ENCODE data around the gene LIAS.
"Not testable (repeated sequence)": the region's sequence is repeated elsewhere in the genome, so short reads cannot be mapped to it uniquely, and the experiment has no call there.

LIAS gene

DNA sequence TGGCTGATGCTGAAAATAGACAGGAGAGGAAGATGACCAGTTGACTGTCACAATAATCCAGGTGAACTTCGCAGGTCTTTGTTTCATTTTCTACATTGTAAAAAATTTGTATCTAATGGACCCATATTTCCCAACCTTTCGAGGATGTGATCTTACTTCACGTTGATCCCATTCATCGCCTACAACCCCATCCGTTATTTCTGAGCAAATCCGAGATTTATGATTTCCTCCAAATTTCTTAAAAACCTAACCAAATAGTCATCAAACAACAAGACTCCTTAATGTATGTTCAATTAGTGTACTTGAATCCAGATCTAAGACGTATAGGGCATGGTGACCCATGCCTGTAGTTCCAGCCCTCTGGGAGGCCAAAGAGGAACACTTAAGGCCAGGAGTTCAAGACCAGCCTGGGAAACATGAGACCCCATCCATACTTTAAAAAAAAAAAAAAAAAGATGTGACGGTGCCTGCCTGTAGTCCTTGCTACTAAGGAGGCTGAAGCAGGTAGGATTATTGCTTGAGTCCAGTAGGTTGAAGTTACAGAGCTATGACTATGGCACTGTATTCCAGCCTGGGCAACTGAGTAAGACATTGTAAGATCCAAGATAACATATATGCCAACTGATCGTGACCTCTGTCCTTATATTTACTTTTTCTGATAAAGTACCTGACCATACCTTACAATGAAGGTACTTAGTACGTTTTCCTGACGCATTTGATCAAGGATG, 5.8 kb upstream of the LIAS start:
- DNase-seq (ENCODE audit: low read depth, low spot score) = no peak

DNA sequence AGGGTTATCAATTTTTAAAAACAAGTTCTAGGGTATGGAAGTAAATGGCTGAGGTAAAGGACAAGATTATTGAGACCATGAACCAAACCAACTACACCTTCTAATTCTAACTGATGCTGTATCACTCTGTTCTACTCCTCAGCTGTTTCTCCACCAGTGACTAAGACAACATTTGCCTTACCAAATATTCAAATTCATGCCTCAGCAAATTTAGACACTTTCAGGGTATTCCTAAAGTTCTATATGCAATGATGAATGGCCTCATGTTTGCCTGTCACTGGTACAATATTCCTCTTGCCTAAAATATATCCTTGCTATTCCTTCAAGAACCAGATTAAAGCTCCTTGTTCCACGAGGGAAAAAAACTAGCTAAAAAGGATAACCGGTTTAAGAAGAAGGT, 5.1 kb upstream of the LIAS start:
- no peak for DNase-seq (ENCODE audit: low read depth, low spot score)

DNA sequence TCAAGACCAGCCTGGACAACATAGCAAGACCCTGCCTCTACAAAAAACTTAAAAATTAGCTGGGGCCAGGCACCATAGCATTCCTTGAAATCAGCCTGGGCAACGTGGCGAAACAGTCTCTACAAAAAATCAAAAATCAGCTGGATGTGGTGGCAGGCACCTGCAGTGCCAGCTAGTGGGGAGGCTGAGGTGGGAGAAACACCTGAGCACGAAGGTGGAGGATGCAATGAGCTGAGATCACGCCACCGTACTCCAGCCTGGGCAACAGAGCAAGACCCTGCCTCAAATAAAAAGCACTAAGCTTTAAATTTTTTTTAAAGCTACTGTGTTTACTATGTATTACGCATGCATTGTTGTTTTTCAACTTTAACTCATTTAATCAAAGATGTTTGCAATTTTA, 3.4 kb upstream of the LIAS start:
- DNase-seq (ENCODE audit: low read depth, low spot score) = no peak

DNA sequence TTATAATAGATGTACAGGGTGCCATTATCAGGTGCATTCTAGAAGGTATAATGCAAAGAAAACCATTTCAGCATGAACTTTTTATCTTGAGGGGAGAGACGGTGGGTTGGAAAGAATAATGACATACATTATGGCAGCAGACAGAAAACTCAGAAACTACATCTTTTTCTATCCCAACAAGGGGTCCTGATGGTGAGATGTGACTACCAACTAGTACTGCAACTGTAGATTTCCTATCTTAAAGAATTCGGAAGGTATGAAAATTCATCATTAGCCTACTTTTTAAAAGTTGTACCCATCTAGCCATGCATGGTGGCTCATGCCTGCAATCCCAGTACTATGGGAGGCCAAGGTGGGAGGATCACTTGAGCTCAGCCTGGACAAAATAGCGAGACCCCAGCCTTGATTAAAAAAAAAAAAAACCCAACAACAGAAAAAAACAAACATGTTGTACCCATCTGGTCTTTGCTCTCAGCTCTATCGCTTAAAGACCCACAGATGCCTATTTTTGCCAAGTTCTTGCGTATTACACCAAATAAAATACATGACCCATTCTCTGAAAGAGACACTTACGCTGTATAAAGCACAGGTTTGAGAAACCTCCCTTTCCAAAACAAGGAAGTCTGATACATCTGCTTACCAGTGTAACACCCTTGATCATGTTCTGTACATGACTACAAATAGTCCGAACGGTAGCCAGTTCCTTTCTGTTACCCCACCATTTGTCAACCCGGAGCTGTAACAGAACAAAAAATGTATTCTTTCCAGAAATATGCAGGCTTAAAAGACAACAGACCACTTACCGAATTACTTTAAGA, 1.7 kb upstream of the LIAS start:
- DNase-seq (ENCODE audit: low read depth, low spot score) = no peak

DNA sequence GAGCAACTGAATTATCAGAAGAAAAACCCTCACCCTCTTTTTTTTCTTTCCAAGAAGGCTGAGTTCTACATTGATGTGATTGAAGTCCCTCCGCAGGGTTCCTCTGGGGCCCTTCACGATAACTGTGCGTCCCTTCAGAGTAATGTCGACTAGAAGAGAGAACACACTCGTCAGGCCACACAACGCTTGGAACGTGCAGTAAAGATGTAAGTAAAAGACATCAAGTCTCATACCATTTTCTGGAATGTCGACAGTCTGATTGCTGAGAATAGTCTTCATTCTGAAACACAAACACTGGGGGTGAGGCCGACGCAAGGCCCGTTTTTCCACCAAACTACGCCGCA, 723 bp upstream of the LIAS start:
- not testable (repeated sequence) for DNase-seq (ENCODE audit: low read depth, low spot score)

DNA sequence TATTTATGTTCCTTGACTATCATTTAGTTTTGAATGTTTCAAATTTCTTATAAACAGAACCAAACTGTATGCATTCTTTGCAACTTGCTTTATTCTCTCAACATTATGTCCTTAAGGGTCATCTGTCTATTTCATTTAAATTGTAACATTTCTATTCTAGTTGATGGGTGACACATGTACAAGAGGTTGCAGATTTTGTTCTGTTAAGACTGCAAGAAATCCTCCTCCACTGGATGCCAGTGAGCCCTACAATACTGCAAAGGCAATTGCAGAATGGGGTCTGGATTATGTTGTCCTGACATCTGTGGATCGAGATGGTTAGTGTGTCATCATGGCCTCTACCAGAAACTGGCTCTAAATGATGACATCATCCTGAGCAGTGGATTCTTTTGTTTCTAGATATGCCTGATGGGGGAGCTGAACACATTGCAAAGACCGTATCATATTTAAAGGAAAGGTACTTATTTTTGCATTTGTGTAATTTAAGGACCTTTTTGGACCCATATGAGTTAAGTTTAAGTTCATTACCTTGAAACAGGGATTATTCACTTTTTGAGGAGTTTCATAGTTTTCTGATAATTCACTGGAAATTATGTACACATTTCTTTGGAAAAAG, 6.1 kb downstream of the LIAS start:
- no peak for DNase-seq (ENCODE audit: low read depth, low spot score)

DNA sequence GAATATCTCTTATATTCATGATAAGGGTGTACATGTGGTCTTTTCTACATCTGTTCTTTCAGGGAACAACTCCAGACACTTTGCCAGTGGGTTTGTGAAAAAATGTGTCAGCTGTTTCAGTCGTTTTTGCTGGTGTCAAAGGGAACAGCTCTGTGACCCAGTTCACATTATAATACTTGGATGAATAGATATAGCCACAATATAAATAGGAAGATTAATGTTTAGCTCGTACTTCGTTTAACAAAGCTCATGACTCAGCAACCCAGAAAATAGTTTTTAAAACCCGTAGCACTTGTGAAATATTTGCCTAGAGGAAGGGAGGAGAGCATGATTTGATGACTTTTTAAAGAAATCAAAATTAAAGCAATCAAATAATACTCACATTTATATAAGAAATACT, 7.9 kb downstream of the LIAS start:
- DNase-seq (ENCODE audit: low read depth, low spot score) = no peak

DNA sequence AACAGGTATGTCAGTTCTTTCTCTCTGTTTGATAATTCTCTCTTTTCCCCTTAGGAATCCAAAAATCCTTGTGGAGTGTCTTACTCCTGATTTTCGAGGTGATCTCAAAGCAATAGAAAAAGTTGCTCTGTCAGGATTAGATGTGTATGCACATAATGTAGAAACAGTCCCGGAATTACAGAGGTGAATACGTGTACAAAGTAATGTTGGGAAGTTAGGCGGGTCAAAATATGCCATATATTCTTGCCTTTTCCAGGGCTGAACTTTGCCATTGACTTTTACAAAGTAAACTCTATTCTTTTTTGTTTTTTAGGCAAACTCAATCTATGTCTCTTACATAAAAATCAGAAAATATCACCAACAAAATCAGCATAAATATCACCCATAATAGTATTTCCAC, 8.6 kb downstream of the LIAS start:
- no peak for DNase-seq (ENCODE audit: low read depth, low spot score)

DNA sequence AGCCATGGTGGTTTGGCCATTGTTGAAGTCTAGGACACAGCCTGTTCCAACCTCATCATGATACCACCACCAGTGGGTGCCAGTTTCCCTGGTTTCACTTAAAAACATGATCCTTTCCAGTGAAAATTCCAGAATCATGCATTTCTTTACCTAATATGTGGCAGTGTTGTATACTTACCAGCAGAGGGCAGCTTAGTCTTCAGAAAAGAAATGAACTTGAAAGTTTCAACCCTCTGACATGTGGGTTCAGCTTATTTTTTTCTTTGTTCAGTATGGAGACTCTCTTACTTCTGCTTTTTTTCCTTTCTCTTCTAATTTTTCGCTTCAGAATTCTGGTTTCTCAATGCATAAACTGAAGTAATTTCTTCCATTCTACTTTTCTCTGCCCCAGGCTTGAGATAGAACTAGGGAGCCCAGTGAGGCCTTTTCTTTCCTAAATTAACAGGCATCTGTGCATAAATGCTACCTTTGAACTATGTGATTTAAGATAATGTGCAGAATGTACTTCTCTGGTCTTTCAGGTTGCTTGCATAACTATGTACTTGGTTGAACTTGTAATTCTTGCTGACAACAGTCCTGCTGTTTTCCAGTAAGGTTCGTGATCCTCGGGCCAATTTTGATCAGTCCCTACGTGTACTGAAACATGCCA, 10.7 kb downstream of the LIAS start:
- peak; percentile 77 for DNase-seq (ENCODE audit: low read depth, low spot score)

DNA sequence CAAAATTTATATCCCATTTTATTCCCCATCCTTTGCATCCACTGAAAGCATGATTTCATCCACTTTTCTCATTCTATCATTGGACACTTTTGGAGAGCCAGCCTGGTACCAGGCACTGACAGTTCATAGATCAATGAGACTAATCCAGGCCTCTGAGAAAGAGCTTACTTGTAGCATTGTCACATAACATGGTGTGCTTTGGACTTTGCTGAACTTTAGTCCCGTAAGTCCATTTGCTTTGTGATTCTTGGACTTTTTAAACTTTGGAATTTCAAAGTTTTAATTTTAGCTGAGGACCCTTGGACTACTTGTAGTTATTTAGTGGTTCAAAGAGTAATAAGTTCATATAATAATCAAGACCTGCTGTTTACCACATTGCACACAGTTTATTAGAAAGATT, 11.5 kb downstream of the LIAS start:
- DNase-seq (ENCODE audit: low read depth, low spot score) = no peak

DNA sequence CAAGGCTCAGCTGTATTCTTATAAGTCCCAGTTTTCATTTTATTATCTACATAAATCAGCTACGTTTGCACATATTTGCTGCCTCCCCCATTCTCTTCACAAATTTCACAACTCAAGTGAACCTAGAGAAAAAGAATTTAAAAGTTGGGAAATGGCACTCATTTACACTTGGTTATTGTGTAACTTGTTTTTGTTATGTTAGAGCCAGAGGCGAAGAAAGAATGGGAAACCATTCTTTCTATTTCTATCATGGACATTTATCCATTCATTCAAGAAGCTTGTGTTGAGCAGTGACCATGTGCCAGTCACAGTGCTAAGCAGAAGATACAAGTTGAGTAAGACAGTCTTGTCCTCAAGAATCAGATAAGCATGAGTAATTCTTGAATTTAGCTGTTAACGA, 13.5 kb downstream of the LIAS start:
- DNase-seq (ENCODE audit: low read depth, low spot score) = no peak

DNA sequence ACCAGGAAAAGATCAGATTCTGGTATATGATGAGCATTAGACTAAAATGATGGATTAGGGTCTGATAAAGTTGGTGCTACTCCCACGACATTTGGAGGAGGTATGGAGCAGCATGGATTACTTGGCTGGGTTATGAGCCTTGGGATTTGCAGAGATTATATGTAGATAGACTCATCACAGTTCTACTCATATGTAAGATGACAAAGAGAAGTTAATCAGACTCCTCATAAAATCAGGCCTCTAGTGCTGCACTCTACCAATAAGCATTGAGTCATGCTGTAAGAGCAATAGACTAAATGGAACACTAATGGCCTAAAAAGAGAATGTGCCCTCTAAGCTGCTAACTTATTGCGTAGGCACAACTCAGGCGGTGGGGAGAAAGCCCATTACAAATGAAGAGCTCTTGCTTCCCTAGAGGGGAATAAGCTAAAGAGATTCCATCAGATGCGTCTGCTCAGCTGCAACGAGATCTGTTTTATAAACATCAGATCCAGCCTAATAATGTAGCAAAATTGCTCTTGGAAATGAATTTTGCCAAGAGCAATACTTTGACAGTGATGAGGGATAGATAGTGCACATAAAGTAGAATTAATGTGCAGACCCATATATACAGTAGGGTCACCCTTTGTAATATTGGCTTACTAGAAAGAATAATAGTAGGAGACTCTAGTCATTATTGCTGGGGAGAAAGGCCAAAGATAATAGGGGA, 17.5 kb downstream of the LIAS start:
- DNase-seq (ENCODE audit: low read depth, low spot score) = no peak

DNA sequence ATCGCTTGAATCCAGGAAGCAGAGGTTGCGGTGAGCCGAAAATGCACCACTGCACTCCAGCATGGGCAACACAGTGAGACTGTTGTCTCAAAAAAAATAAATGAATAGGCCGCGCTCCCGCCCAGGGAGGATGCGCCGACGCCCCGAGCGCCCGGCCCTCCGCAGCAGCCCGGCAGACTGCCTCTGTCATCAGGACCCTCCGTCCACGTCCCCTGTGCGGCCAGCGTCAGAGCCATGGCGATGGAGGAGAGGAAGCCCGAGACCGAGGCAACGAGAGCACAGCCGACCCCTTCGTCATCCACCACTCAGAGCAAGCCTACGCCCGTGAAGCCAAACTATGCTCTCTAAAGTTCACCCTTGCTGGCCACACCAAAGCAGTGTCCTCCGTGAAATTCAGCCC, 21.4 kb downstream of the LIAS start:
- DNase-seq (ENCODE audit: low read depth, low spot score) = no peak

DNA sequence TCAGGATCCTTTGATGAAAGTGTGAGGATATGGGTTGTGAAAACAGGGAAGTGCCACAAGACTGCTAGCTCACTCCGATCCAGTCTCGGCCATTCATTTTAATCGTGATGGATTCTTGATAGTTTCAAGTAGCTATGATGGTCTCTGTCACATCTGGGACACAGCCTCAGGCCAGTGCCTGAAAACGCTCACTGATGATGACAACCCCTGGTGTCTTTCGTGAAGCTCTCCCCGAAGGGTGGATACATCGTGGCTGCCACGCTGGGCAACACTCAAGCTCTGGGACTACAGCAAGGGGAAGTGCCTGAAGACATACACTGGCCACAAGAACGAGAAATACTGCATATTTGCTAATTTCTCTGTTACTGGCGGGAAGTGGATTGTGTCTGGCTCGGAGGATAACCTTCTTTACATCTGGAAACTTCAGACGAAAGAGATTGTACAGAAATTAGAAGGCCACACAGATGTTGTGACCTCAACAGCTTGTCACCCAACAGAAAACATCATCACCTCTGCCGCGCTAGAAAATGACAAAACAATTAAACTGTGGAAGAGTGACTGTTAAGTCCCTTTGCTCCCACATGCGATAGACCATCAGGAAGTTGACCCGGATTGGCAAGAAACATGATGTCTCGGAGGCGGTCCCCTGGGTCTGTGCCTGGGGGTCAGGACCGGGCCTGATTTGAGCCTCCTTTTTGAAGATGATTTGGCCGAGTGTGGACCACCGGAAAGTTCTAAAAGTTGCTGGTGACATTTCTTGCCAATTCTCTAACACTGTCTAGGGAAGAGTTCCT, 22.2 kb downstream of the LIAS start:
- DNase-seq (ENCODE audit: low read depth, low spot score) = no peak

DNA sequence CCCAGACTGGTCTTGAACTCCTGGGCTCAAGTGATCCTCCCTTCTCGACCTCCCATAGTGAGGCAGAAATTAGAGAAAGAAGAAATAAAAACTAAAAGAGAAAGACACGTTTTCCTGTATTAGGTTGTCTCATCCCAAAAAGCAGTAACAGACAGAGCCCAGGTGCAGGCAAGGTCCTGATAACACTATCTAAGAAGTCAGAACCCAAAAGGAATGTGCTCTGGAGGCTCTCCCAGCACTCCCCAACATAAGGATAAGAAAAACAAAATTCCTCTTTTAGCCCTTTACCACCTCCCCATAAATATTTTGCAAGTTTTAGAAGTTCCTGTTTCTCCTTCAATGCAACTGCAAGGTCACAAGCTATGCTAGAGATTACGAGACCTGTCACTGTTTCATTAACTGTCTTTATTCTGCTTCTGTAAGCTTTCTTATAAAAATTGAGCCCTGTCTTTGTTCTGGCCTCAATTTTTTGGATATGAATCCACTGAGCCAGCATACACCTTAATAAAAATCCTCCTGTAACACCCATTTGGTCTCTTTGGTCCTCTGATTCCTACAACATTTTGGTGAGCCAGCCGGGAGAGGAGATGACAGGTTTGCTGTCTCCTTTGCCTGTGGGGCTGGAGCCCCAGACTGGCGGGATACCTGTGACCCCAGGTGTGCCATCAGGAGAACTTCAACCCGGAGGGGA, 25.9 kb downstream of the LIAS start:
- DNase-seq (ENCODE audit: low read depth, low spot score) = no peak

DNA sequence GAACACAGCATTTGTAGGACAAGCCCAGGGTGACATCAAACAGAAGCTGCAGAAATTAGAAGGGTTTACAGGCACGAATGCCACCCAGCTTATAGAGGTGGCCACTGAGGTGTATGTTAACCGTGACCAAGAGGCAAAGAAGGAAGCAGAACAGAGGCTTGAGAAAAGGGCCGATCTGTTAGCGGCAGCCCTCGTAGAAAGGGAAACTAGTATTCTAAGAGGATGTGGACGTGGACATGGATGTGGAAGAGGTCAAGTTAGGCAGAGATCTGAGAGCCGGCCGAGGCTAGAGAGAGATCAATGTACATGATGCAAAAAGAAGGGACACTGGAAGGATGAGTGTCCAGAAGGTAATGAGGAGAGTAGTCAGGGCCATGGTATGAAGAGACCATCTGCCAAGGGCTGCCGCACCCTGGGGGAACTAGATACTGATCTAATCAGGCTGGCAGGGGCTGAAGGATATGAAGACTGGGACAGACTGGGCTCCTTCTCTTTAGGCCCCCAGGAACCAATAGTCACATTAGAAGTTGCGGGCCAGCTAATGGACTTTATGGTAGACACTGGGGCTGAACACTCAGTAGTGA, 27.5 kb downstream of the LIAS start:
- no peak for DNase-seq (ENCODE audit: low read depth, low spot score)

DNA sequence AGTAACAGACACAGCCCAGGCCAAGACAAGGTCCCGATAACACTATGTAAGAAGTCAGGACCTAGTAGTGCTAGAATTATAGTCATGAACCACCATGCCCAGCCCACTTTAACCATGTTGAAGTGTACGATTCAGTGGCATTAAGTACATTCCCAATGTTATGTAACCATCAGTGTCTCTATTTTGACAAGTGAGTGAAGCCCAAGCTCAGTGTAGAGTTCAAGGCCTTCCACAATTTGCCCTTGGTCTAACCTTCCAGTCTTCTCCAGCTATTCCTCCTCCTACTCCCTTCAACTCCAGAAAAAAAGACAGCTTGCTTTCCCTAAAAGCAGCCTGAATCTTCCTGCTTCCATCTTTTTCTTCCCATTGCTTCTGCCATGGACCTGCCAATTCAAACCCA, 31.5 kb downstream of the LIAS start:
- DNase-seq (ENCODE audit: low read depth, low spot score) = no peak

DNA sequence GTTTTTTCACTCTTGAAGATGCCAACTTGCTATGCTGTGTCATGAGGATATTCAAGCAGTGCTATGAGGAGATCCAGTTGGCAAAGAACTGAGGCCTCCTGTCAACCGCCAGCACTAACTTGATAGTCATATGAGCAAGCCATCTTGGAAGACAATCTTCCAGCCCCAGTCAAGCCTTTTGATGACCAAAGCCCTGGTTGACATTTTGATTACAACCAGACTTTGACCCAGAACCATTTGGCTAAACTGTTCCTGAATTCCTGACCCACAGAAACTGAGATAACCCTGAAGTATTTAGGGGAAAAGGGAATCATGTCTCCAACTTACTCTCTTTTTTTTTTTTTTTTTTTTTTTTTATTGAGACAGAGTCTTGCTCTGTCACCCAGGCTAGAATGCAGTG, 35.5 kb downstream of the LIAS start:
- DNase-seq (ENCODE audit: low read depth, low spot score) = no peak

DNA sequence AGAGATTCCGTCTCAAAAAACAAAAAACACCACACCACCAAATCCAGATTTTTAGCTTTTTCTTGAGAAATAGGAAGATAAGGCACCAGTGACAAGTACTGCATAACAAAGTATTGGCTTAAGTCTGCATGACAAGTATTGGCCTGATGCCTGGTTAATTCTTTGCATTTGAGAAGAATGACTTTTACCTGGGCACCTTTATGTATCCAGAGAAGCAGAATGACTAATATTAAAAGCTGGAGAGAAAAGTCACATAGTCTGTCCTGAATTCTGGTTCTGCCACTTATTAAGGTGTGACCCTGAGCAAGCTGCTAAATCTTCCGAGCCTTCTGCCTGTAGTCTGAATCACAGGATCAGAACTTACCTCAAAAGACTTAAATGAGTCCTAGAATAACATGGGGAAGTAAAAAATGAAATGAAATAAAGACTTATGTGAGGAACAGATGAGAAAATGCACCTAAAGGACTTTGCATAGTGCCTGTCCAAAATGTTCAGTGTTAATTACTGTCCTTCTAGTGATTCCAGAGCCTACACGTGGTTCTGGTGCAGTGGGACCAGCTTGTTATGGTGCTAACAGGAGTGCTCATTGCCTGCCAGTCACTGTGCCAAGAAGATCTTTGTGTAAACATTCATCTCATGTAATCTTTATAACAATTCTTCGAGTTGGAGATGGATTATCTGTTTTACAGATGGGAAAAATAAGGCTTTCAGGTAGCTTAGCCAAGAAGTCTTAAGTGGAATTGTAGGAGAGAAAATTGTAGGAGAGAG, 36.8 kb downstream of the LIAS start:
- DNase-seq (ENCODE audit: low read depth, low spot score) = no peak
